Mucosa of descending colon (tissue), 3 donors: ENCODE measurements around the gene DOC2A. TPM values are rescaled to one million over a fixed set of nuclear protein-coding genes. Genes with fewer than 3 reads are reported as not detected.

ENCODE experiments used
- ATAC-seq: fragments of 200-7000 bp; cut with Tn5 transposase; one replicate; pipeline ENCODE4 v1.9.1; 2020; ENCODE audit warnings: mild to moderate bottlenecking, moderate library complexity
- DNase-seq, 3 donors: peaks; one replicate each; pipeline ENCODE4 v3.0.0-alpha.2; 2020
- H3K36me3 ChIP-seq: fragments of 200-600 bp; one replicate; pipeline ENCODE4 v1.8.0; 2021; ENCODE audit warnings: low read depth, mild to moderate bottlenecking
- H3K4me1 ChIP-seq: fragments of 200-600 bp; one replicate; pipeline ENCODE4 v1.8.0; 2021; ENCODE audit warnings: low read depth, mild to moderate bottlenecking
- H3K4me3 ChIP-seq: fragments of 200-600 bp; one replicate; pipeline ENCODE4 v1.8.0; 2021; ENCODE audit warnings: mild to moderate bottlenecking
- H3K9me3 ChIP-seq: fragments of 200-600 bp; one replicate; pipeline ENCODE4 v1.8.0; 2021; ENCODE audit warnings: mild to moderate bottlenecking
- CTCF ChIP-seq: fragments of 200-600 bp; IDR thresholded peaks from one replicate; pipeline ENCODE4 v1.8.0; 2022; ENCODE audit warnings: antibody characterized with exemption, mild to moderate bottlenecking
- intact Hi-C, 2 donors: fragments of 100-400 bp; cut with DNase I in 1 of 2; cut with micrococcal nuclease in 1 of 2; formaldehyde crosslinking; loops; one replicate each; pipeline versions ENCODE4 v1.11.0 to v1.11.1; 2022; cut with DNase I, micrococcal nuclease
- long read RNA-seq, 2 donors: library from polyadenylated mRNA; unstranded; transcript quantifications; one replicate each; pipeline ENCODE4 v2.0.0, GENCODE V29; 2019 to 2021
- total RNA-seq, 3 donors: library from RNA; stranded (reverse); fragmentation: NEBNext Ultra II Directional in 2 of 3; extraction: Animal tissue kit (Norgen Biotek cat#: 25700) in 2 of 3; gene quantifications; one replicate each; pipeline versions ENCODE4 v1.2.1 to v1.2.4, GENCODE V29; 2021 to 2023
- donor health status: DM: no; HTN: no; CAD: no; lungs with moderate emphysema.
- donor health status: DM: no; HTN: no; CAD: no.
- donor health status: DM: no; HTN: yes; CAD: no.

Gene DOC2A
- total RNA-seq, result 10 to 100 TPM in 1 of 3 donors, 1 to 10 TPM in 2; 5.2 to 16.8 (median 7.5) TPM
- long read RNA-seq, donor 1, partial matches to known transcripts, result 0 of 2 reads
- long read RNA-seq, donor 1, other reads (novel, unspliced or antisense), result 2 of 2 reads
- long read RNA-seq, donor 2, partial matches to known transcripts, result 1 of 1 reads
- long read RNA-seq, donor 2, other reads (novel, unspliced or antisense), result 0 of 1 reads

DNA sequence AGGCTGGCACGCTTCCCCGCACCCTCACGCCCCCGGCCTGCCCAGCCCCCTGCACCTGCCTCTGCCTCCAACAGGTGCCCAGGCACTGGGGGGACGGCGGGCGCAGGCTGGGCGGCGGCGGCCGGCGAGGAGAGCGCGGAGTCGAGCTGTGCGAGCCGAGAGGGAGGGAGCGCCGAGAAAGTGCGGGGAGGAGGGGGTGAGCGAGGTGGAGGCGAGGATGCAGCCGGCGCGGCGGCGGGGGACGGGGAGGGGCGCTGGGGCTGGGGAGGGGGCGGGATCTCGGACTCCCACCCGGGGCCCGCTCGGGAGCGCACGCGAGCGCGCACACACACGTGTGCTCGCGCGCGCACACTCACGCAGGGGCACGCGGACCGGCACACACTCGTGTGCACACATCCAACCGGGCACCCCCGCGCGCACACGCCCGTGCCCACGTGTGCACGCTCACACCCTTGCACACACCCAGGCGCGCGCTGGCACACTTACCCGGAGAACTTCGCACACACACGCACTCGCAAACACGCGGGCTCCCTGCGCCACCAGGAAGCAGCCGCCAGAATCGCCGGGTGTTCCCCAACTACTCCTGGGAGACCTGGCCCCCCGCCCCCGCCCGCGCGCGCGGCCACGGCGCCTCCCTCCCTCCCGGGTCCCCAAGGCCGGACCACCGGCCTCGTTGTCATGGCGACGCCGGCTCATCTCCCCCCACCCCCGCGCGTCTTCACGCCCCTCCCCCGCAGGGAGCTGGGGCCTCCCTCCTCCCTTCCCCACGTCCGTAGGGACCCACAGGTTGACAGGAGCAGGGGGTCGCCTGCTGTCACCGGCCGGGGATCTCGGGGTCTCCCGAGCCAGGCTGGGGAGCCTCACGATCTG, at the start of gene DOC2A:
DOC2A (minus strand) TSS at position 184 of the 870 bp plus-strand sequence. CDS start 805 bp downstream, outside the sequence.
- ATAC-seq, result peak; percentile 59
- Histone ChIP-seq H3K9me3 (no peaks in the 10 kb centered on the region), H3K4me3 (no peak within 1 kb of the TSS), H3K4me1 (peaks cover 13% of the 10 kb centered on the region), H3K36me3 (no peaks in the 10 kb centered on the region)
- no peak for TF ChIP-seq CTCF
- intact Hi-C loops, result no loop called here
- peak in 1 of 3 donors; percentile 48 for DNase-seq

GRCh38 chr16:30060346-30060745, 49.5 kb upstream of the DOC2A start:
- Histone ChIP-seq H3K9me3 (no peaks in the 10 kb centered on the region), H3K4me3 (no peak overlapping the region), H3K4me1 (peaks cover 10% of the 10 kb centered on the region), H3K36me3 (no peaks in the 10 kb centered on the region)
- intact Hi-C loops, result no loop called here
- no peak for DNase-seq
- TF ChIP-seq CTCF, result no peak
- no peak for ATAC-seq

GRCh38 chr16:30054959-30055553, 44.2 kb upstream of the DOC2A start:
- TF ChIP-seq CTCF, result no peak
- ATAC-seq, result peak; percentile 75
- intact Hi-C loops, result no loop called here
- DNase-seq, result peak; percentile 69 to 73 (median 69)
- no peak overlapping the region for H3K4me3 ChIP-seq
- no peaks in the 10 kb centered on the region for H3K36me3 ChIP-seq
- no peaks in the 10 kb centered on the region for H3K9me3 ChIP-seq
- peaks cover 7% of the 10 kb centered on the region for H3K4me1 ChIP-seq

DNA sequence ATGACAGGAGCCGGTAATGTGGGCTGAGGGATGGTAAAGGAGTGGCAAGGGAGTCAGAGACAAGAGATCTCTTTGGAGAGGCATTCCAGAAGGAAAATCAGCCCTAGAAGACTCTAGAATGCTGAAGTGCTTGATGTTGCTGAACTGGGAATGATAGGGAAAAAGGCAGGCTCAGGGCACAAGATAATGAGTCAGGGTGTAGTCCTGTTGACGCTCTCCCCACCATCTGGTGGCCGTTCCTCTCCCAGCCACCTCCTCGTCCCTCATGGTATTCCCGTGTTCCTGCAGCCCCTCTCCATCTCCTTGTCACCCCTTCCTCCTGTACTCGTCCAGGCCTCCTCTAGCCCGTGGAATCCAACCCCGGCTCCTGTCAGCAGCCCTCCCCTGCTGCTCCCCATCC, 43.6 kb upstream of the DOC2A start:
- peaks cover 7% of the 10 kb centered on the region for H3K4me1 ChIP-seq
- no peak overlapping the region for H3K4me3 ChIP-seq
- no peak for TF ChIP-seq CTCF
- intact Hi-C loops, result no loop called here
- H3K36me3 ChIP-seq, result no peaks in the 10 kb centered on the region
- peak in 1 of 3 donors; percentile 44 for DNase-seq
- no peak for ATAC-seq
- no peaks in the 10 kb centered on the region for H3K9me3 ChIP-seq

GRCh38 chr16:30053376-30054015, 42.7 kb upstream of the DOC2A start:
- H3K4me1 ChIP-seq, result peaks cover 7% of the 10 kb centered on the region
- TF ChIP-seq CTCF, result no peak
- peak overlapping the region; percentile 13 for H3K4me3 ChIP-seq
- ATAC-seq, result peak; percentile 8
- no peaks in the 10 kb centered on the region for H3K36me3 ChIP-seq
- DNase-seq, result no peak
- no peaks in the 10 kb centered on the region for H3K9me3 ChIP-seq
- intact Hi-C loops, result no loop called here
